MM.1S (cell line): ENCODE data around the gene LRRC4B.

Experiments
- EZH2 ChIP-seq: fragments of 300-600 bp; sonication (generic); optimal IDR thresholded peaks from 2 replicates; pipeline ENCODE3; 2017; ENCODE audit warnings: low read depth, mild to moderate bottlenecking, antibody characterized with exemption, low read length, mixed read lengths
- TF ChIP-seq, protein P1 (sequence below): fragments of 300-600 bp; sonication (generic); IDR thresholded peaks from 2 replicates; pipeline ENCODE4 v1.5.1; 2016; ENCODE audit warnings: antibody characterized with exemption, low read length, mixed read lengths

- TF ChIP-seq, protein P1, sequence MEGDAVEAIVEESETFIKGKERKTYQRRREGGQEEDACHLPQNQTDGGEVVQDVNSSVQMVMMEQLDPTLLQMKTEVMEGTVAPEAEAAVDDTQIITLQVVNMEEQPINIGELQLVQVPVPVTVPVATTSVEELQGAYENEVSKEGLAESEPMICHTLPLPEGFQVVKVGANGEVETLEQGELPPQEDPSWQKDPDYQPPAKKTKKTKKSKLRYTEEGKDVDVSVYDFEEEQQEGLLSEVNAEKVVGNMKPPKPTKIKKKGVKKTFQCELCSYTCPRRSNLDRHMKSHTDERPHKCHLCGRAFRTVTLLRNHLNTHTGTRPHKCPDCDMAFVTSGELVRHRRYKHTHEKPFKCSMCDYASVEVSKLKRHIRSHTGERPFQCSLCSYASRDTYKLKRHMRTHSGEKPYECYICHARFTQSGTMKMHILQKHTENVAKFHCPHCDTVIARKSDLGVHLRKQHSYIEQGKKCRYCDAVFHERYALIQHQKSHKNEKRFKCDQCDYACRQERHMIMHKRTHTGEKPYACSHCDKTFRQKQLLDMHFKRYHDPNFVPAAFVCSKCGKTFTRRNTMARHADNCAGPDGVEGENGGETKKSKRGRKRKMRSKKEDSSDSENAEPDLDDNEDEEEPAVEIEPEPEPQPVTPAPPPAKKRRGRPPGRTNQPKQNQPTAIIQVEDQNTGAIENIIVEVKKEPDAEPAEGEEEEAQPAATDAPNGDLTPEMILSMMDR, result no peak
- TF ChIP-seq EZH2, result no peak
Measured at GRCh38 chr19:50599427-50599826, 31.2 kb upstream of the LRRC4B start.
